ENCODE measurements around the gene EGFL7.

EGFL7 gene

DNA sequence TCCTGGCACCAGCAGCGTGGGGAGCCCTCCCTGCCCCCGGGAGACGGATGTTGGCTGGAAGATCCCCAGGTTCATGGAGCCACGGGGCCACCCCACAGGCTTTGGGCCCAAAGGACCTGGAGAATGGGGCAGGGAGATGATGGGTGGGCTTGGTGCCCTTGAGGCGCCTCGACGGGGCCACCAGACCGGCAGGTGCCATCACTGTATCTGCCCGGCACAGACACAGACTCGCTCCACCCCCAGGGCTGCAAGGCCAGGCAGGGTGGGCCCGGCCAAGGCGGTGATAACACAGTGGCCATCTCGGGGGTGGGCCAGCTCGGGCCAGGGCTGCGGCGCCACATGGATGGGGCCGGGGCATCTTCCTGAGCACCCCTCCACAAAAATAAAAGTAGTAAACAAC, 35.0 kb upstream of the EGFL7 start:
- WGBS, 2 donors (ENCODE audit: extremely low coverage in 2 of 2, insufficient read length in 2 of 2, insufficient replicate concordance in 1 of 2), result no CpG with 5 or more reads among the region's 17 CpGs

DNA sequence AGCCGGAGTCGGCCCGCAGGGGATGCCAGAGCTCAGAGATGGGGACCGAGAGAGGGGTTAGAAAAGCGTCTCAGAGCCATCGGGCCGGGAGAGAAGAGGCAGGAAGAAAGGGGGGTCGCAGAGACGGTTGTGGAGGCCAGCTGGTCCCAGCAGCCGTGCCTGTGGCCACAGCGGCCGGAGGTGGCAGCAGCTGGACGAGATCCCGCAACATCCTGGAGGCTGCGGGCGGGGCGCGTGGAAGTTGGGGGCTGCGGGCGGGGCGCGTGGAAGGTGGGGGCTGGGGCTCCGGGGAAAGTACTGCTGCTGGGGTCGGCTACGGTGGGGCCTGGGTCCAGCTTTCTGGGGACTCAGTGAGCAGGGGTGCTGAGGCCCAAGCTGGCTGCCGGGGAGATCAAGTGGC, 34.4 kb upstream of the EGFL7 start:
- Histone ChIP-seq H3K9me3 (replicated peaks in 1 of 2; ENCODE audit: control insufficient read depth in 2 of 2, insufficient read depth in 1 of 2, low read depth in 1 of 2, low read length in 2 of 2) (peaks cover 0 to 6% of the 10 kb centered on the region in 2 donors), H3K4me3 (ENCODE audit: low read length in 2 of 2) (no peak overlapping the region), H3K14ac (ENCODE audit: low read length) (no peak overlapping the region), H4K8ac (ENCODE audit: low read depth, low read length) (no peak overlapping the region), H3K27me3 (ENCODE audit: control insufficient read depth in 3 of 3, insufficient read depth in 3 of 3, low read depth in 1 of 3, low read length in 3 of 3) (peaks cover 0 to 4% (median 0%) of the 10 kb centered on the region in 3 experiments), H4K91ac (ENCODE audit: low read depth, low read length, poor library complexity) (no peak overlapping the region), H2BK12ac (ENCODE audit: low read length) (no peak overlapping the region), H3K27ac (replicated peaks; ENCODE audit: low read length) (no peak overlapping the region), H2AK5ac (ENCODE audit: low read depth, low read length) (peak overlapping the region; percentile 99), H3K9ac (ENCODE audit: low read depth, low read length, poor library complexity) (no peak overlapping the region), H2BK5ac (ENCODE audit: low read length) (no peak overlapping the region), H3K79me1 (ENCODE audit: low read depth, low read length) (no peaks in the 10 kb centered on the region), H2BK15ac (ENCODE audit: low read length) (peak overlapping the region; percentile 100), H3K18ac (ENCODE audit: low read length) (peak overlapping the region; percentile 63), H3K4me1 (ENCODE audit: control insufficient read depth in 2 of 2, insufficient read depth in 1 of 2, low read depth in 1 of 2, low read length in 2 of 2) (peaks cover 21 to 33% of the 10 kb centered on the region in 2 donors), H3K4me2 (ENCODE audit: insufficient read depth, low read length, poor library complexity, severe bottlenecking) (no peak overlapping the region), H3K36me3 (replicated peaks in 1 of 2; ENCODE audit: control insufficient read depth in 2 of 2, insufficient read depth in 2 of 2, low read length in 2 of 2) (peaks cover 0 to 3% of the 10 kb centered on the region in 2 donors), H3K4ac (ENCODE audit: low read length) (no peak overlapping the region), H2BK120ac (ENCODE audit: low read depth, low read length) (peak overlapping the region; percentile 70), H3K23ac (ENCODE audit: low read depth, low read length, poor library complexity) (no peak overlapping the region), H2AFZ (ENCODE audit: low read length) (no peak overlapping the region)
- DNase-seq (ENCODE audit: low spot score), result no peak
- WGBS, 2 donors (ENCODE audit: extremely low coverage in 2 of 2, insufficient read length in 2 of 2, insufficient replicate concordance in 1 of 2), result no CpG with 5 or more reads among the region's 26 CpGs

More for the DNA sequence above, 35.0 kb upstream of the EGFL7 start:
- Histone ChIP-seq H2AFZ (ENCODE audit: low read length) (no peak overlapping the region), H2AK5ac (ENCODE audit: low read depth, low read length) (peak overlapping the region; percentile 99), H3K27ac (replicated peaks; ENCODE audit: low read length) (no peak overlapping the region), H2BK15ac (ENCODE audit: low read length) (peak overlapping the region; percentile 100), H4K8ac (ENCODE audit: low read depth, low read length) (no peak overlapping the region), H3K4me1 (ENCODE audit: control insufficient read depth in 2 of 2, insufficient read depth in 1 of 2, low read depth in 1 of 2, low read length in 2 of 2) (peaks cover 21 to 33% of the 10 kb centered on the region in 2 donors), H3K14ac (ENCODE audit: low read length) (no peak overlapping the region), H3K36me3 (replicated peaks in 1 of 2; ENCODE audit: control insufficient read depth in 2 of 2, insufficient read depth in 2 of 2, low read length in 2 of 2) (peaks cover 0 to 3% of the 10 kb centered on the region in 2 donors), H3K79me1 (ENCODE audit: low read depth, low read length) (no peaks in the 10 kb centered on the region), H2BK12ac (ENCODE audit: low read length) (peak overlapping the region; percentile 14), H3K18ac (ENCODE audit: low read length) (peak overlapping the region; percentile 44), H3K23ac (ENCODE audit: low read depth, low read length, poor library complexity) (peak overlapping the region; percentile 44), H4K91ac (ENCODE audit: low read depth, low read length, poor library complexity) (no peak overlapping the region), H2BK5ac (ENCODE audit: low read length) (peak overlapping the region; percentile 83), H3K9me3 (replicated peaks in 1 of 2; ENCODE audit: control insufficient read depth in 2 of 2, insufficient read depth in 1 of 2, low read depth in 1 of 2, low read length in 2 of 2) (peaks cover 0 to 6% of the 10 kb centered on the region in 2 donors), H3K27me3 (ENCODE audit: control insufficient read depth in 3 of 3, insufficient read depth in 3 of 3, low read depth in 1 of 3, low read length in 3 of 3) (peaks cover 0 to 4% (median 0%) of the 10 kb centered on the region in 3 experiments), H3K4me3 (ENCODE audit: low read length in 2 of 2) (no peak overlapping the region), H3K4ac (ENCODE audit: low read length) (no peak overlapping the region), H2BK120ac (ENCODE audit: low read depth, low read length) (peak overlapping the region; percentile 74), H3K9ac (ENCODE audit: low read depth, low read length, poor library complexity) (peak overlapping the region; percentile 46), H3K4me2 (ENCODE audit: insufficient read depth, low read length, poor library complexity, severe bottlenecking) (no peak overlapping the region)
- no peak for DNase-seq (ENCODE audit: low spot score)

DNA sequence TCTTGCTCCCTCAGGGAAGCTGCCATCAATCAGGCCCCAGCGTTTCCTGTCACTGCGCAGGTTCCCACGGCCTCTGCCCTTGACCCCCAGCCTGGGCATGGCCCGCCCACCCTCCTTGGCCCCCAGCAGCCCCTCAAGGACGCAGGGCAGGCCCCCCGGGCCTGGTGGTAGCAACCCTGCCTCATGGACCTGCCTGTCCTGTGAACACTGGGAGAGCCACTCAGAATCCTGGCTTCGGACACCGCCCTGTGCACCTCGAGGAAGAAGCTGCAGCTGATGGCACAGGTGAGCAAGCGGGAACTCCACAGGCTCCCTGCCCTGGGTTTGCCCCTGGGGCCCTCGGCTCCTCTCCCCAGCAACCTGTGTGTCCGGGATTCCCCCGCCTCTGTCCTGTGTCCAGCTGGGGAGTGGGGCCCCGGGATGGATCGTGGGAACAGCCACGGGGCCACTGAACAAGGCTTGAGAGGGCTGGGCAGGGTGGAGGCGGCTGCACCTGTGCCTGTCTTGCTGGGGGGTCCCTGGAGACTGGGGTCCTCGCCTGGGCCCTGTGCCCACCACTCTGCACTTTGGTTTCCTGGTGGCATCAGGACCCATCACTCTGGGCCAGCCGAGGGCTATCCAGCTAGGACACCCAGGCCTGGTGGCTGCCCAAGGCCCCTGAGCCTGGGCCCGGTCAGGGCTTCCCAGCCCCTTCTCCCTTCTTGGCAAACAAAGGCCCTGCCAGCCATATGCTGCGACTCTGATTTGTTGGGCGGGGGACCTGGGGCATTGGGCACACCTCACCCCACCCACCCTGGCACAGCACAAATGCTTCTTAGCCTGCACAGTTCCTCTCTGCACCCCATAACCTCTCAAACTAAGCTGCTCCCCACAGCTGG, 33.5 kb upstream of the EGFL7 start:
- Histone ChIP-seq H2AK5ac (ENCODE audit: low read depth, low read length) (peak overlapping the region; percentile 99), H3K4ac (ENCODE audit: low read length) (peak overlapping the region; percentile 84), H3K4me1 (ENCODE audit: control insufficient read depth in 2 of 2, insufficient read depth in 1 of 2, low read depth in 1 of 2, low read length in 2 of 2) (peaks cover 21 to 27% of the 10 kb centered on the region in 2 donors), H2AFZ (ENCODE audit: low read length) (no peak overlapping the region), H3K4me2 (ENCODE audit: insufficient read depth, low read length, poor library complexity, severe bottlenecking) (no peak overlapping the region), H3K23ac (ENCODE audit: low read depth, low read length, poor library complexity) (peak overlapping the region; percentile 29), H3K9ac (ENCODE audit: low read depth, low read length, poor library complexity) (peak overlapping the region; percentile 60), H3K79me1 (ENCODE audit: low read depth, low read length) (no peaks in the 10 kb centered on the region), H2BK5ac (ENCODE audit: low read length) (peak overlapping the region; percentile 93), H3K27me3 (ENCODE audit: control insufficient read depth in 3 of 3, insufficient read depth in 3 of 3, low read depth in 1 of 3, low read length in 3 of 3) (peaks cover 0 to 4% (median 0%) of the 10 kb centered on the region in 3 experiments), H4K91ac (ENCODE audit: low read depth, low read length, poor library complexity) (no peak overlapping the region), H3K14ac (ENCODE audit: low read length) (peak overlapping the region; percentile 56), H3K36me3 (replicated peaks in 1 of 2; ENCODE audit: control insufficient read depth in 2 of 2, insufficient read depth in 2 of 2, low read length in 2 of 2) (peaks cover 0 to 3% of the 10 kb centered on the region in 2 donors), H3K18ac (ENCODE audit: low read length) (peak overlapping the region; percentile 88), H4K8ac (ENCODE audit: low read depth, low read length) (peak overlapping the region; percentile 17), H2BK15ac (ENCODE audit: low read length) (peak overlapping the region; percentile 100), H3K27ac (replicated peaks; ENCODE audit: low read length) (no peak overlapping the region), H3K4me3 (ENCODE audit: low read length in 2 of 2) (no peak overlapping the region), H3K9me3 (replicated peaks in 1 of 2; ENCODE audit: control insufficient read depth in 2 of 2, insufficient read depth in 1 of 2, low read depth in 1 of 2, low read length in 2 of 2) (peaks cover 0 to 6% of the 10 kb centered on the region in 2 donors), H2BK12ac (ENCODE audit: low read length) (peak overlapping the region; percentile 84), H2BK120ac (ENCODE audit: low read depth, low read length) (no peak overlapping the region)
- no CpG with 5 or more reads among the region's 22 CpGs for WGBS, 2 donors (ENCODE audit: extremely low coverage in 2 of 2, insufficient read length in 2 of 2, insufficient replicate concordance in 1 of 2)
- DNase-seq (ENCODE audit: low spot score), result no peak

All from neuronal stem cell (in vitro differentiated cells).